Colonic mucosa (tissue), 4 donors: Measurements from ENCODE around the gene LRRC15. TPM values are rescaled to one million over a fixed set of nuclear protein-coding genes. Genes with fewer than 3 reads are reported as not detected.
A peak's percentile ranks its signal among the peaks of the same experiment; 100 is the strongest.

ENCODE experiments used
- DNase-seq: peaks from one replicate; pipeline ENCODE4 v3.0.0-alpha.2; 2020
- H3K27ac ChIP-seq: fragments of 200-600 bp; one replicate; pipeline ENCODE4 v1.8.0; 2021
- H3K27me3 ChIP-seq: fragments of 200-600 bp; one replicate; pipeline ENCODE4 v1.8.0; 2021
- H3K36me3 ChIP-seq: fragments of 200-600 bp; one replicate; pipeline ENCODE4 v1.8.0; 2021
- H3K4me1 ChIP-seq: fragments of 200-600 bp; one replicate; pipeline ENCODE4 v1.8.0; 2021; ENCODE audit warnings: mild to moderate bottlenecking
- H3K4me3 ChIP-seq: fragments of 200-600 bp; one replicate; pipeline ENCODE4 v1.8.0; 2021
- H3K9ac ChIP-seq, 2 donors: one replicate each; pipeline ENCODE4 v1.7.0; 2013; ENCODE audit warnings: control low read depth in 2 of 2, low read depth in 2 of 2, low read length in 2 of 2
- H3K9me3 ChIP-seq: fragments of 200-600 bp; one replicate; pipeline ENCODE4 v1.8.0; 2021
- intact Hi-C: fragments of 100-400 bp; cut with DNase I; formaldehyde crosslinking; loops from one replicate; pipeline ENCODE4 v1.14.1; 2022
- total RNA-seq, 2 donors: library from RNA; stranded (reverse); fragmentation: NEBNext Ultra II Directional in 1 of 2; extraction: Animal tissue kit (Norgen Biotek cat#: 25700) in 1 of 2; gene quantifications; one replicate each; pipeline ENCODE4 v1.2.1, GENCODE V29; 2021
- TF ChIP-seq, protein P1 (sequence below): fragments of 200-600 bp; IDR thresholded peaks from one replicate; pipeline ENCODE4 v1.8.0; 2022; ENCODE audit warnings: antibody characterized with exemption, mild to moderate bottlenecking
- donor health status: healthy.
- donor health status: DM: no; HTN: no; CAD: no.
- donor health status: DM: no; HTN: no; CAD: no.

LRRC15 gene
- total RNA-seq, 2 donors from 2014 or later: 0.32 to 0.89 TPM

DNA sequence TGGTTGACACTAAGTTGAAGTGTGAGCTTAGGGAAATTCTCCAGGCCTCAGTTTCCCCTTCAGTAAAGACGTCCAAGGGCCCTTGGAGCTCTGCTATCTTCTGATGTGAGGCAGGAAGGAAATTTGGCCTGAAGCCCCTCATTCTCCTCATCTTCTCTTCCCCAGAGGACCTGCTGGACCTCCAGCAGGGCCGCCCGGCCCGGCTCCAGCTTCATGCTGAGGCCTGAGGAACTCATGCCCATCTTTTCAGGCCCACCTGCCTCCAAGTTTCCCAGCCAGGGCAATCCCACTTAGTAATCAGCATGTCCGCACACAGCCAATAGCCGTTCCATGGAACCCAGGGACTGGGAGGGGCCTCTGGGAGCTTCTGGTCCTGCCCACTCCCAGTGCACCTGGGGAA is 4.0 kb downstream of the LRRC15 start:
- Histone ChIP-seq H3K9me3 (no peaks in the 10 kb centered on the region), H3K9ac (no peak overlapping the region), H3K36me3 (no peaks in the 10 kb centered on the region), H3K27me3 (no peaks in the 10 kb centered on the region), H3K4me3 (no peak overlapping the region), H3K27ac (no peak overlapping the region), H3K4me1 (no peaks in the 10 kb centered on the region)
- TF ChIP-seq, protein P1, sequence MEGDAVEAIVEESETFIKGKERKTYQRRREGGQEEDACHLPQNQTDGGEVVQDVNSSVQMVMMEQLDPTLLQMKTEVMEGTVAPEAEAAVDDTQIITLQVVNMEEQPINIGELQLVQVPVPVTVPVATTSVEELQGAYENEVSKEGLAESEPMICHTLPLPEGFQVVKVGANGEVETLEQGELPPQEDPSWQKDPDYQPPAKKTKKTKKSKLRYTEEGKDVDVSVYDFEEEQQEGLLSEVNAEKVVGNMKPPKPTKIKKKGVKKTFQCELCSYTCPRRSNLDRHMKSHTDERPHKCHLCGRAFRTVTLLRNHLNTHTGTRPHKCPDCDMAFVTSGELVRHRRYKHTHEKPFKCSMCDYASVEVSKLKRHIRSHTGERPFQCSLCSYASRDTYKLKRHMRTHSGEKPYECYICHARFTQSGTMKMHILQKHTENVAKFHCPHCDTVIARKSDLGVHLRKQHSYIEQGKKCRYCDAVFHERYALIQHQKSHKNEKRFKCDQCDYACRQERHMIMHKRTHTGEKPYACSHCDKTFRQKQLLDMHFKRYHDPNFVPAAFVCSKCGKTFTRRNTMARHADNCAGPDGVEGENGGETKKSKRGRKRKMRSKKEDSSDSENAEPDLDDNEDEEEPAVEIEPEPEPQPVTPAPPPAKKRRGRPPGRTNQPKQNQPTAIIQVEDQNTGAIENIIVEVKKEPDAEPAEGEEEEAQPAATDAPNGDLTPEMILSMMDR: no peak
- DNase-seq: no peak
- intact Hi-C loops: no loop called here

DNA sequence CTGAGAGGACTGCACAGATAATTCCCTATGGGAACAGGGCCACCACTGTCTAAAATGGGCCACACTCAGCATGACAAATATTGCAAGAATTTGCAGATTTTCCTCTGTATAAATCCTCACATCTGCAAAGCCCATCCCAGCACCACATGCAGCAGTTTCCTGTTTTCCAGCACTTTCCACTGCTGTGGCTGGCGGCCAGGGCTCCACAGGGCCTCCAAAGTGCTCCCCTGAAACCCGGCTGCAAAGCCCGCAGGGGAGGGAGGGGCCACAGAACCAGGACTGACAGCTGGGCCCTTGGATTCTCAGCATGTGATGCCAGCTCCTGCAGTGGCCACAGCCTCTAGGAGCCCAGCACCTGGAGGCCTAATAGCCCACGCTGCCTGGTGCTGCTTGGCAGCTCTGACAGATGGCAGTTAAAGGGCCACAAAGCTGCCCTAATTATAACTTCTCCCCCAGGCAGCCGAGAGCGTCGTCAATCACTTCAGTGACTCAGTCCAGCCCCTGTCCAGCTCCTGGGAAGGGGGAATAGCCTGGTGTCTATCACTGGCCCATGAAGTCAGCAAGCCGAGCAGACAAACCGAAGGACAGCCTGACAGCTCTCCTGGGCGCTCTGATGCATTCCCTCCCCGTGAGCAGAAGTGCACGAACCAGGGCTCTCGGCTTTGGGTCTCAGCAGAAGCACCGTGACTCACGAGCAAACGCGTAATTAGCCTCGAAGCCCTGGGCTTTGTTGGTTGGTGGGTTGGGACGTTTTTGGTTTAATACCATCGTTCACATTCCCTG is 4.7 kb downstream of the LRRC15 start:
- no peak overlapping the region for H3K4me3 ChIP-seq
- H3K36me3 ChIP-seq: no peaks in the 10 kb centered on the region
- TF ChIP-seq, protein P1: no peak
- H3K27me3 ChIP-seq: no peaks in the 10 kb centered on the region
- intact Hi-C loops: no loop called here
- H3K9me3 ChIP-seq: no peaks in the 10 kb centered on the region
- H3K27ac ChIP-seq: no peak overlapping the region
- DNase-seq: peak; percentile 28
- no peak overlapping the region for H3K9ac ChIP-seq
- no peaks in the 10 kb centered on the region for H3K4me1 ChIP-seq

DNA sequence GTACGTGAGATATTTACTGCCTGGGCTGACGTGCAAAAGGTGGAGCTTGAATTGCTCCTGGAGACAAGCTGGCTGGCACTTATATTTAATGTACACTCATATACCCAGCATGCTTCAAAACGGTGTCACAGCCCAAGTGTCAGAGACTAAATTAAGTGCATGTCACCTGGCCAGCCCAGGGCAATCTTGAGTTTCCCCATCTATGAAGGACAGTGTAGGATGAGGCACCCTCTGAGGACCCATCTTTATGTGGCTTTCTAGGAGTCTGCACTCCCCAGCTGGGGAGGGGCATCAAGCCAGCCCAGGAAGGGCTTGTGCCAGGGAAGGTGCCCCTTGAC is 5.3 kb downstream of the LRRC15 start:
- H3K4me1 ChIP-seq: no peaks in the 10 kb centered on the region
- intact Hi-C loops: no loop called here
- no peak overlapping the region for H3K27ac ChIP-seq
- DNase-seq: no peak
- H3K9me3 ChIP-seq: no peaks in the 10 kb centered on the region
- H3K27me3 ChIP-seq: no peaks in the 10 kb centered on the region
- no peaks in the 10 kb centered on the region for H3K36me3 ChIP-seq
- TF ChIP-seq, protein P1: no peak
- H3K9ac ChIP-seq: no peak overlapping the region
- H3K4me3 ChIP-seq: no peak overlapping the region

GRCh38 chr3:194360568-194360967 is 9.0 kb downstream of the LRRC15 start:
- TF ChIP-seq, protein P1: no peak
- Histone ChIP-seq H3K27ac (no peak overlapping the region), H3K4me1 (no peaks in the 10 kb centered on the region), H3K36me3 (no peaks in the 10 kb centered on the region), H3K27me3 (no peaks in the 10 kb centered on the region), H3K4me3 (no peak overlapping the region), H3K9me3 (no peaks in the 10 kb centered on the region), H3K9ac (no peak overlapping the region)
- DNase-seq: no peak
- intact Hi-C loops: no loop called here

- Histone ChIP-seq H3K27ac (no peak overlapping the region), H3K9ac (no peak overlapping the region), H3K9me3 (no peaks in the 10 kb centered on the region), H3K4me3 (no peak overlapping the region), H3K36me3 (no peaks in the 10 kb centered on the region), H3K4me1 (no peaks in the 10 kb centered on the region), H3K27me3 (no peaks in the 10 kb centered on the region)
- intact Hi-C loops: no loop called here
- TF ChIP-seq, protein P1: no peak
- DNase-seq: no peak
These were observed 11.9 kb downstream of the LRRC15 start for GRCh38 chr3:194357681-194358080.
